Progenitor cell of endocrine pancreas (in vitro differentiated cells): ENCODE results near the gene C17orf113. TPM values are rescaled to one million over a fixed set of nuclear protein-coding genes. Genes with fewer than 3 reads are reported as not detected.

Source experiments
- DNase-seq: peaks from one replicate; pipeline ENCODE4 v3.0.0; 2021; ENCODE audit warnings: low spot score; ENCODE audit not compliant: unreplicated experiment
- H3K27ac Mint-ChIP-seq: 2 replicates; pipeline ENCODE4 v1.8.0; 2021; ENCODE audit warnings: mild to moderate bottlenecking, moderate library complexity, mixed read lengths
- H3K27me3 Mint-ChIP-seq: 2 replicates; pipeline ENCODE4 v1.8.0; 2021; ENCODE audit warnings: mixed read lengths
- H3K36me3 Mint-ChIP-seq: 2 replicates; pipeline ENCODE4 v1.8.0; 2022; ENCODE audit warnings: mixed read lengths; ENCODE audit not compliant: insufficient read depth
- H3K4me1 Mint-ChIP-seq: 2 replicates; pipeline ENCODE4 v1.8.0; 2021; ENCODE audit warnings: low read depth, mixed read lengths
- H3K4me3 Mint-ChIP-seq: 2 replicates; pipeline ENCODE4 v1.8.0; 2021; ENCODE audit warnings: low read depth, mild to moderate bottlenecking, moderate library complexity, mixed read lengths
- H3K9me3 Mint-ChIP-seq: 2 replicates; pipeline ENCODE4 v1.8.0; 2021; ENCODE audit warnings: low read depth, mixed read lengths
- CTCF ChIP-seq: fragments of 200-600 bp; sonication (generic); IDR thresholded peaks from one replicate; pipeline ENCODE4 v1.5.0; 2021; ENCODE audit warnings: antibody characterized with exemption, mild to moderate bottlenecking; ENCODE audit not compliant: unreplicated experiment
- total RNA-seq: library from RNA; stranded (reverse); gene quantifications from 2 replicates; pipeline ENCODE4 v1.2.1, GENCODE V29; 2021

The C17orf113 gene
- total RNA-seq, 1 donor from 2014 or later = 3.2 TPM

- Mint-ChIP-seq H3K36me3 (peaks cover 10% of the 10 kb centered on the region), H3K27me3 (no peaks in the 10 kb centered on the region), H3K4me3 (no peak overlapping the region), H3K9me3 (no peaks in the 10 kb centered on the region), H3K4me1 (peaks cover 6% of the 10 kb centered on the region), H3K27ac (no peak overlapping the region)
- no peak for DNase-seq
- no peak for TF ChIP-seq CTCF
Measured at GRCh38 chr17:42000413-42001133, 49.8 kb downstream of the C17orf113 start.

GRCh38 chr17:41998497-41998896 lies 51.9 kb downstream of the C17orf113 start:
- no peak overlapping the region for H3K27ac Mint-ChIP-seq
- peaks cover 6% of the 10 kb centered on the region for H3K4me1 Mint-ChIP-seq
- no peaks in the 10 kb centered on the region for H3K27me3 Mint-ChIP-seq
- H3K9me3 Mint-ChIP-seq = no peaks in the 10 kb centered on the region
- DNase-seq = no peak
- peaks cover 14% of the 10 kb centered on the region for H3K36me3 Mint-ChIP-seq
- no peak for TF ChIP-seq CTCF
- no peak overlapping the region for H3K4me3 Mint-ChIP-seq

- DNase-seq = no peak
- Mint-ChIP-seq H3K4me3 (no peak overlapping the region), H3K4me1 (no peaks in the 10 kb centered on the region), H3K36me3 (peaks cover 22% of the 10 kb centered on the region), H3K27ac (peak overlapping the region; percentile 13), H3K9me3 (no peaks in the 10 kb centered on the region), H3K27me3 (no peaks in the 10 kb centered on the region)
- no peak for TF ChIP-seq CTCF
Measured at GRCh38 chr17:41996855-41997164, 53.6 kb downstream of the C17orf113 start.

GRCh38 chr17:41992576-41992975 lies 57.8 kb downstream of the C17orf113 start:
- peaks cover 3% of the 10 kb centered on the region for H3K4me1 Mint-ChIP-seq
- no peak for DNase-seq
- no peak overlapping the region for H3K4me3 Mint-ChIP-seq
- peaks cover 33% of the 10 kb centered on the region for H3K36me3 Mint-ChIP-seq
- no peak for TF ChIP-seq CTCF
- H3K9me3 Mint-ChIP-seq = no peaks in the 10 kb centered on the region
- H3K27ac Mint-ChIP-seq = no peak overlapping the region
- no peaks in the 10 kb centered on the region for H3K27me3 Mint-ChIP-seq

- Mint-ChIP-seq H3K9me3 (no peaks in the 10 kb centered on the region), H3K27me3 (no peaks in the 10 kb centered on the region), H3K36me3 (peaks cover 27% of the 10 kb centered on the region), H3K4me1 (peaks cover 3% of the 10 kb centered on the region), H3K4me3 (no peak overlapping the region), H3K27ac (no peak overlapping the region)
- no peak for TF ChIP-seq CTCF
- DNase-seq = no peak
Measured at GRCh38 chr17:41989702-41990419, 60.5 kb downstream of the C17orf113 start.
